GM12878 (cell line): ENCODE results near the gene CLCA2. TPM values are rescaled to one million over a fixed set of nuclear protein-coding genes. Genes with fewer than 3 reads are reported as not detected.

Experiments
- ATAC-seq: fragments of 200-7000 bp; cut with Tn5 transposase; 3 replicates; pipeline ENCODE4 v1.9.1; 2020; ENCODE audit warnings: mild to moderate bottlenecking, moderate library complexity
- BruUV-seq: library from RNA; stranded (reverse); fragments of 400-500 nt; replicated peaks from 2 replicates; lab custom pipeline; 2021; lab: Mats Ljungman, UMichigan
- CTCF ChIA-PET: fragments of 300-600 bp; sonication (Branson Sonifier 250); formaldehyde crosslinking; extraction: SDS; loops from one replicate; lab custom pipeline; 2021; ENCODE audit warnings: inconsistent platforms; lab: Yijun Ruan, JAX
- POLR2A ChIA-PET: fragments of 350-600 bp; formaldehyde crosslinking; extraction: SDS; loops from one replicate; lab custom pipeline; 2021; ENCODE audit warnings: inconsistent platforms; lab: Charles Lee
- RAD21 ChIA-PET: fragments of 300-600 bp; sonication (Branson Sonifier 250); formaldehyde crosslinking; loops from one replicate; lab custom pipeline; 2023; ENCODE audit warnings: antibody characterized with exemption; ENCODE audit not compliant: unreplicated experiment; lab: Charles Lee
- SMC1A ChIA-PET: fragments of 300-600 bp; sonication (Branson Sonifier 250); formaldehyde crosslinking; loops from one replicate; lab custom pipeline; 2023; ENCODE audit not compliant: unreplicated experiment, uncharacterized antibody; lab: Charles Lee
- DNase-seq: peaks from one replicate; pipeline ENCODE4 v3.0.0-alpha.2; 2011; ENCODE audit warnings: low read depth, low spot score
- FAIRE-seq: peaks from 3 replicates; lab custom pipeline; 2011; peaks lifted over from hg19 to GRCh38; lab: Jason Lieb, UNC
- H2AFZ ChIP-seq: 2 replicates; pipeline ENCODE4 v1.6.0; 2011; ENCODE audit warnings: low read depth, low read length, control low read depth; ENCODE audit not compliant: control insufficient read depth
- H3K27ac ChIP-seq: 2 replicates; pipeline ENCODE4 v1.5.1; 2011; ENCODE audit warnings: control low read depth; ENCODE audit not compliant: control insufficient read depth, insufficient read depth
- H3K27me3 ChIP-seq, 2 experiments: replicated peaks in 1 of 2; 2 replicates each; pipeline versions ENCODE4 v1.6.0 to v1.6.1; 2011; ENCODE audit warnings: low read length in 1 of 2; ENCODE audit not compliant: control insufficient read depth in 2 of 2, insufficient read depth in 2 of 2
- H3K36me3 ChIP-seq, 2 experiments: 2 replicates each; pipeline ENCODE4 v1.5.1; 2011; ENCODE audit warnings: low read length in 1 of 2; ENCODE audit not compliant: control insufficient read depth in 2 of 2, insufficient read depth in 2 of 2
- H3K4me1 ChIP-seq: 2 replicates; pipeline ENCODE4 v1.6.1; 2011; ENCODE audit warnings: mild to moderate bottlenecking, low read length, moderate library complexity, mixed read lengths; ENCODE audit not compliant: control insufficient read depth, insufficient read depth
- H3K4me2 ChIP-seq: 2 replicates; pipeline ENCODE4 v1.6.0; 2011; ENCODE audit warnings: control low read depth; ENCODE audit not compliant: control insufficient read depth, insufficient read depth
- H3K4me3 ChIP-seq: fragments of 200-600 bp; sonication (generic); 2 replicates; pipeline ENCODE4 v1.5.1; 2016
- H3K79me2 ChIP-seq: 2 replicates; pipeline ENCODE4 v1.6.0; 2011; ENCODE audit warnings: low read length; ENCODE audit not compliant: control insufficient read depth, insufficient read depth
- H3K9ac ChIP-seq: 2 replicates; pipeline ENCODE4 v1.8.0; 2011; ENCODE audit warnings: low read length, control low read depth, mixed read lengths; ENCODE audit not compliant: control insufficient read depth, insufficient read depth
- H3K9me3 ChIP-seq: replicated peaks from 3 replicates; pipeline ENCODE4 v1.5.1; 2011; ENCODE audit warnings: mild to moderate bottlenecking, low read length; ENCODE audit not compliant: control insufficient read depth, insufficient read depth
- H4K20me1 ChIP-seq: 2 replicates; pipeline ENCODE4 v1.6.0; 2011; ENCODE audit not compliant: control insufficient read depth, insufficient read depth
- ATF3 ChIP-seq: IDR thresholded peaks from 2 replicates; pipeline ENCODE4 v1.6.1; 2011; ENCODE audit warnings: low read depth, mild to moderate bottlenecking, low read length, moderate library complexity, borderline replicate concordance; ENCODE audit errors: extremely low read depth
- BHLHE40 ChIP-seq, 2 experiments: fragments of 450-650 bp in 1 of 2; IDR thresholded peaks; 2 replicates each; pipeline ENCODE4 v1.6.1; 2011 to 2017; ENCODE audit warnings: low read depth in 2 of 2, borderline replicate concordance in 1 of 2, improper control_type of control experiment in 1 of 2, low read length in 1 of 2, mild to moderate bottlenecking in 1 of 2
- CTCF ChIP-seq, 3 experiments: IDR thresholded peaks in 2 of 3; conservative IDR thresholded peaks in 1 of 3; 2 replicates each; pipeline ENCODE4 v1.5.1; 2011; ENCODE audit warnings: low read depth in 3 of 3, low read length in 3 of 3, mild to moderate bottlenecking in 3 of 3, control low read depth in 2 of 3, moderate library complexity in 2 of 3, inconsistent platforms in 1 of 3, mixed read lengths in 1 of 3; ENCODE audit not compliant: control insufficient read depth in 2 of 3, insufficient read depth in 1 of 3; ENCODE audit errors: extremely low read depth in 1 of 3
- E2F8 ChIP-seq: fragments of 450-650 bp; IDR thresholded peaks from 2 replicates; pipeline ENCODE4 v1.6.1; 2018; ENCODE audit warnings: mild to moderate bottlenecking, low read depth, moderate library complexity; ENCODE audit not compliant: partially characterized antibody
- FOXM1 ChIP-seq: IDR thresholded peaks from 2 replicates; pipeline ENCODE4 v1.6.1; 2012; ENCODE audit warnings: low read depth, mild to moderate bottlenecking, inconsistent platforms, low read length, moderate library complexity
- JUNB ChIP-seq: IDR thresholded peaks from 2 replicates; pipeline ENCODE4 v1.6.1; 2016; ENCODE audit warnings: antibody characterized with exemption, mild to moderate bottlenecking
- NBN ChIP-seq: fragments of 450-650 bp; IDR thresholded peaks from 2 replicates; pipeline ENCODE4 v1.6.1; 2016
- NFYA ChIP-seq: IDR thresholded peaks from 2 replicates; pipeline ENCODE4 v1.6.1; 2011; ENCODE audit warnings: low read depth, mild to moderate bottlenecking, low read length, improper control_type of control experiment, borderline replicate concordance
- SMARCA5 ChIP-seq: fragments of 450-650 bp; IDR thresholded peaks from 2 replicates; pipeline ENCODE4 v1.6.1; 2017; ENCODE audit warnings: mild to moderate bottlenecking
- SMC3 ChIP-seq: IDR thresholded peaks from 2 replicates; pipeline ENCODE4 v1.6.1; 2011; ENCODE audit warnings: low read length, improper control_type of control experiment, borderline replicate concordance
- ZNF592 ChIP-seq: fragments of 450-650 bp; IDR thresholded peaks from 2 replicates; pipeline ENCODE4 v1.6.1; 2017; ENCODE audit warnings: mild to moderate bottlenecking, moderate library complexity
- WGBS: methylation state at CpG from one replicate; pipeline ENCODE4 v1.1.6; 2016; ENCODE audit warnings: low lambda C conversion rate; ENCODE audit not compliant: insufficient replicate concordance, insufficient coverage; ENCODE audit errors: missing lambda C conversion rate; 5-methylcytosine and 5-hydroxymethylcytosine counted together
- in situ Hi-C: fragments of 300-500 bp; cut with MboI; formaldehyde crosslinking; loops from 9 replicates; pipeline ENCODE4 v1.14.3; 2018; ENCODE audit warnings: mixed read lengths
- intact Hi-C: fragments of 100-400 bp; cut with micrococcal nuclease; formaldehyde crosslinking; loops from one replicate; pipeline ENCODE4 v1.14.2; 2022; ENCODE audit not compliant: unreplicated experiment
- polyA plus RNA-seq, 11 experiments: library from polyadenylated mRNA; depleted of rRNA in 4 of 11; unstranded in 6 of 11; stranded (reverse) in 5 of 11; fragments of >200 nt; fragmentation: Nextera tagmentation in 4 of 11; fragmentation: Illumina TruSeq in 1 of 11; extraction: Ambion mirVana in 4 of 11; extraction: Trizol in 1 of 11; gene quantifications; 1 replicate in 1 of 11; 2 replicates in 10 of 11; pipeline versions ENCODE4 v1.2.1 to v1.2.3, GENCODE V29; 2011 to 2016; ENCODE audit warnings: inconsistent platforms in 2 of 11, missing spikeins in 2 of 11, low read depth in 1 of 11
- total RNA-seq, 4 experiments: library from RNA; depleted of rRNA in 3 of 4; stranded (reverse); fragments of >200 nt in 3 of 4; fragmentation: Illumina TruSeq in 1 of 4; extraction: Trizol in 1 of 4; gene quantifications; 2 replicates each; pipeline versions ENCODE4 v1.2.1 to v1.2.3, GENCODE V29; 2013 to 2021

Gene CLCA2
- total and polyA plus RNA-seq, 10 of the 15 experiments (the other 5 are each of a cell fraction or from before 2014, with no cell fraction given) = 0.01 to 0.20 (median 0.08) TPM; not detected in 6

- Histone ChIP-seq H3K36me3 (no peaks in the 10 kb centered on the region), H3K4me1 (no peaks in the 10 kb centered on the region), H3K27me3 (peaks cover 0 to 2% of the 10 kb centered on the region in 2 experiments; a peak in 2 of 4 replicates), H4K20me1 (no peaks in the 10 kb centered on the region), H3K9ac (no peak overlapping the region), H2AFZ (no peak overlapping the region), H3K27ac (no peak overlapping the region), H3K4me3 (no peak overlapping the region), H3K79me2 (no peaks in the 10 kb centered on the region), H3K9me3 (no peaks in the 10 kb centered on the region), H3K4me2 (no peak overlapping the region)
- WGBS = 0% methylated on average over 3 of the region's 3 CpGs
- in situ Hi-C loops = loop anchor here (5.0 to 25.0 kb wide), 2 partner anchors 118 to 587 kb away; no protein-coding TSS in a partner anchor
- ATAC-seq (peak; percentile 41; the same call in 1 of the 3 replicates), DNase-seq (no peak), FAIRE-seq (no peak)
- TF ChIP-seq SMARCA5 (peak; percentile 87; the same call in 1 of the 2 replicates), FOXM1 (peak; percentile 36; the same call in 1 of the 2 replicates), JUNB (no peak), ATF3 (peak; percentile 67; the same call in 1 of the 2 replicates), BHLHE40 (IDR thresholded peaks at IDR 0.05; ENCODE audit: borderline replicate concordance in 1 of 2, low read depth in 2 of 2, low read length in 1 of 2) (0 out of 4 replicates have a peak, but pooled peaks of 1 of the 2 experiments have one; percentile 18), E2F8 (no peak), NBN (no peak), NFYA (peak; percentile 43), ZNF592 (peak; percentile 98), CTCF (IDR thresholded peaks at IDR 0.05 in 2 of 3, conservative IDR thresholded peaks at IDR 0.05 in 1 of 3; ENCODE audit: control insufficient read depth in 2 of 3, extremely low read depth in 1 of 3, insufficient read depth in 1 of 3, low read depth in 3 of 3, low read length in 3 of 3) (peak; percentile 65 to 90 (median 82); a peak in 5 of 6 replicates), SMC3 (peak; percentile 47; the same call in 1 of the 2 replicates)
- ChIA-PET POLR2A (no interaction called here), CTCF (interaction anchor here (0.7 to 11.1 kb wide), 39 partner anchors 10 to 557 kb away, joined by 3 to 104 read pairs (median 4); partner anchors contain the start of genes ODF2L and SH3GLB1), RAD21 (interaction anchor here (0.9 kb wide), 1 partner anchor 120 kb away, joined by 3 read pairs; no protein-coding TSS in a partner anchor), SMC1A (interaction anchor here (0.8 to 1.5 kb wide), 3 partner anchors 106 to 117 kb away, joined by 3 to 6 read pairs (median 5); no protein-coding TSS in a partner anchor)
- intact Hi-C loops = loop anchor here (5.0 to 10.0 kb wide), 4 partner anchors 187 to 585 kb away; partner anchors contain the start of gene SH3GLB1
- BruUV-seq = no TSS peak
Observed at GRCh38 chr1:86499987-86500593, 76.1 kb downstream of the CLCA2 start.
